Measurements from ENCODE around the gene AGER.

The AGER gene

GRCh38 chr6:32167761-32168262 is 16.2 kb downstream of the AGER start:
- DNase-seq = no peak

GRCh38 chr6:32167154-32167760 is 16.8 kb downstream of the AGER start:
- no peak for DNase-seq

GRCh38 chr6:32166411-32167061 is 17.5 kb downstream of the AGER start:
- DNase-seq = no peak

- no peak for DNase-seq
These were observed 19.8 kb downstream of the AGER start, which contains the start of gene EGFL8 for GRCh38 chr6:32164295-32164694. Gene EGFL8 (plus strand): TSS chr6:32164595. CDS start chr6:32166166, 1,571 bp downstream.

GRCh38 chr6:32163559-32164258 is 20.3 kb downstream of the AGER start:
- no peak for DNase-seq

- no peak for DNase-seq
These were observed 26.0 kb downstream of the AGER start for GRCh38 chr6:32158052-32158451.

- no peak for DNase-seq
These were observed 27.2 kb downstream of the AGER start for GRCh38 chr6:32156891-32157290.

GRCh38 chr6:32154514-32155161 is 29.4 kb downstream of the AGER start:
- DNase-seq = peak; percentile 35

- DNase-seq = peak; percentile 43
These were observed 30.2 kb downstream of the AGER start, which contains the start of gene PPT2 for GRCh38 chr6:32153564-32154513. Gene PPT2 (plus strand): TSS chr6:32154141. CDS start chr6:32154595, 454 bp downstream.

- DNase-seq = no peak
These were observed 31.1 kb downstream of the AGER start for GRCh38 chr6:32152769-32153563.

- no peak for DNase-seq
These were observed 31.9 kb downstream of the AGER start, which contains the start of gene PRRT1 for GRCh38 chr6:32151863-32152768. Gene PRRT1 (minus strand): TSS chr6:32151939. CDS start chr6:32151827, 112 bp downstream.

GRCh38 chr6:32151181-32151862 is 32.7 kb downstream of the AGER start:
- no peak for DNase-seq

GRCh38 chr6:32149932-32150870 is 33.9 kb downstream of the AGER start:
- DNase-seq = no peak

GRCh38 chr6:32149092-32149755 is 34.8 kb downstream of the AGER start:
- no peak for DNase-seq

GRCh38 chr6:32148289-32149091 is 35.6 kb downstream of the AGER start:
- no peak for DNase-seq

GRCh38 chr6:32147401-32148132 is 36.5 kb downstream of the AGER start:
- no peak for DNase-seq

Measured in NCI-H1092 (cell line).